T-helper 22 cell (primary cell): ENCODE data around the gene CTTN.

Experiments used
- DNase-seq: peaks from one replicate; pipeline ENCODE4 v3.0.0-alpha.2; 2020; ENCODE audit warnings: low read depth

CTTN gene

GRCh38 chr11:70473873-70474690, 75.8 kb downstream of the CTTN start:
- no peak for DNase-seq

GRCh38 chr11:70474710-70475109, 76.4 kb downstream of the CTTN start:
- no peak for DNase-seq

DNA sequence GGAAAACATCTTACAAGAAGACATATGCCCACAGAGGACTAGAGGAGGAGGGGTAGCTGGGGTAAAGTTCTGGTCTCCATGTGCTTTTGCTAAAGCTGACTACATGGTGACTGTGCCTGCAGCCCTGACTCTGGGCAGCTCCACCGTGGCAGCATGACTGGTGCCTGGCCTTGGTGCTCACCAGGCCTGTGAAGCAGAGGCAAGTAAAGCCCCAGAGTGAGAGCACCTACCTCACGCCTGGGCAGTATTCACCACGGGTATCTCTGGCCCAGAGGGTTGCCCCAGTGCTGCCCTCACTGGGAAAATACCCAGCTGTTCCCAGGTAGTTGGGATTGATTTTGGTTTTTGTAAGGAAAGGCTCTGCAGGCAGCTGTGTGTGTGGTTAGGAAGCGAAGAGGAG, 78.3 kb downstream of the CTTN start:
- DNase-seq: no peak

DNA sequence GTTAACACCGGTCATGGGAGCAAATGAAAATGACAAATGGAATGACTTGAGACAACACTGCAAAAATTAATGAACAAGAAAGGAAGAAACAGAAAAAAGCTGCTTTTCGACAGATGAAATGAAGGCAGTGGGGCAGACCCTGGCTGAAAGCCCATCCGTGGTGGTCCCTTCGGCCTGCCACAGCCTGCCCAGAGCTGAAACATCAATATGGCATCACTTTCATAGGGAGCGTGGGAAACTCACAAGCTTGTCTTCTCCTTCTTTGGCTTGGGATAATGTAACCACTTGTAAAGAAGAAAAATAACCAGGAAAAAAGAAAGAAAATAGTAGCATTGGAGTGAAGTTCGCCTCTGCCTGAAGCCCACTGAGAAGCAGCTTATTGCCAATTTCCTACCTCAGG, 78.8 kb downstream of the CTTN start:
- no peak for DNase-seq

GRCh38 chr11:70477609-70478008, 79.3 kb downstream of the CTTN start:
- DNase-seq: no peak

- DNase-seq: no peak
Observed at GRCh38 chr11:70478166-70478890, 80.0 kb downstream of the CTTN start.

DNA sequence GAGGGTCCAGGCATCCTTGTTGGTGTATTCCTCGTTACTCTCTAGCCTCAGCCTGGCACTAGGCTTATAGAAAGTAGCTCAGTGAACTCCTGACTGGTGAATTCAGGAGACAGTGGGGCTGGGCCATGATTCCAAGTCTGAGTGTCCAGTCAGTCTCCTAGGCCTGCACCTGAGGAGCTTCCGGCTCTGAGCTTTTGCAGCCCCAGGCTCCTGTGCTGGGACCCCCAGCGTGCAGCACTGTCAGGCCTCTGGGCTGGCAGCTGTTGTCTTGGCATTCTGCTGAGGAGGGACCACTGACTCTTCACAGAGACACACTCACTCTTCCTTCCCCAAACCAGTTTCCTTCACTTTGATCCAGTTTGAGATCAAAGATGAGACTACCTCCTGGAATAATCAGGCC, 82.4 kb downstream of the CTTN start:
- DNase-seq: no peak

DNA sequence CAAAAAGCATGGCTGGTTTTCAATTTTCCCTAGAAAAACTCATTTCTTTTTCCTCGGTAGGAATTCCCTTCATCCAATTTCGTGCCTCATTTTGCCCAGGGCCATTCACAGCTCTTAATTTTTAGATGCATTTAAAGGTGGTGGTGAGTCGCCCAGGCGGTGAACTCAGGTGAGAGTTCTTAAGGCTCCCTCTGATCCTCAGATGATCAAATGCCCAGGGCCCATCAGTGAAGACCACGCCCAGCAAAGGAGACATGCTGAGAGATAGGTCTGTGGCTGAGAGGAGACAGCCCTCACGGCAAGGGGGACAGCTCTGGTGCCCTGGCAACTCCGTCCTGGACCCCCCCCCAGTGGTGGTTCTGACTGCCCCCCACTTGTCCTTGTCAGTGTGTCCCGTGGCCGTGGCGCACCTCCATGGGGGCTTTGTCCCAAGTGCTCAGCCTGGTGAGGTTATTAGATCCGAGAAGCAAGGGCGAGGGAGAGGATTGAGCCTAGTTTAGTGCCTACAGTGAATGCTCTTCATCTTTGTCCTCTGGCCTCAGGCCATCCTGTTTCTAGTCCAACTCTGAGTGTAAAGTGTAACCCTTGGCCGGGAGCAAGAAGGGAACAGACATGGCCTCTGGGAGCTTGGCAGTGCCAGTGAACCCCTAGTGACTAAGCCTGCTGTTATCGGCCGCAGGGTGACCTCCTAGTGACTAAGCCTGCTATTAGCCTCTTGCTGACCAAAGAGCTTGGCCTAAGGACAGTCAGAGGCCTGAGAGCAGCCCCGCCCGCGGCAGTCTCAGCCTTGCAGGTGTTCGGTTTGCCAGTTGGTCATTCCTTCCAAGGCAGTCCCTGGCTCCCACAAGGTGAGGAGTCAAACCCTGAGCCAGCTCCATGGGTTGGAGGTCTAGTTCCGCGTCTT, 83.5 kb downstream of the CTTN start:
- no peak for DNase-seq

- DNase-seq: no peak
Observed at GRCh38 chr11:70482529-70482917, 84.2 kb downstream of the CTTN start.

- DNase-seq: no peak
Observed at GRCh38 chr11:70483077-70483861, 84.9 kb downstream of the CTTN start.

DNA sequence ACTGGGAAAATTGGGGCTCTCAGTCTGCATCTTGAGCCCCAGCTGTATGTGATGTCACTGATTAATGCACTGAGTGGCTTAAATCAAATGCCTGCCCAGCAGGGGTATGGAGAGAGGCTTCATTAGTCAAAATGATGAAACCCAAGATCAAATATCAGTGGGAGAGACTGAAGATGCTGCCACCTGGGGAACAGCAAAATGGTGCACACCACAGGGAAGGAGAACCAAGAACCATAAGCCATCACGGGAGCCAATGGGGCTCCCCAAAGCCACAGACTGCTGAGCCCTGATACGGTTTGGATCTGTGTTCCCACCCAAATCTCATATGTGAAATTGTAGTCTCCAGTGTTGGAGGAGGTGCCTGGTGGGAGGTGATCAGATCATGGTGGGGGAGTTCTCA, 85.6 kb downstream of the CTTN start:
- no peak for DNase-seq

DNA sequence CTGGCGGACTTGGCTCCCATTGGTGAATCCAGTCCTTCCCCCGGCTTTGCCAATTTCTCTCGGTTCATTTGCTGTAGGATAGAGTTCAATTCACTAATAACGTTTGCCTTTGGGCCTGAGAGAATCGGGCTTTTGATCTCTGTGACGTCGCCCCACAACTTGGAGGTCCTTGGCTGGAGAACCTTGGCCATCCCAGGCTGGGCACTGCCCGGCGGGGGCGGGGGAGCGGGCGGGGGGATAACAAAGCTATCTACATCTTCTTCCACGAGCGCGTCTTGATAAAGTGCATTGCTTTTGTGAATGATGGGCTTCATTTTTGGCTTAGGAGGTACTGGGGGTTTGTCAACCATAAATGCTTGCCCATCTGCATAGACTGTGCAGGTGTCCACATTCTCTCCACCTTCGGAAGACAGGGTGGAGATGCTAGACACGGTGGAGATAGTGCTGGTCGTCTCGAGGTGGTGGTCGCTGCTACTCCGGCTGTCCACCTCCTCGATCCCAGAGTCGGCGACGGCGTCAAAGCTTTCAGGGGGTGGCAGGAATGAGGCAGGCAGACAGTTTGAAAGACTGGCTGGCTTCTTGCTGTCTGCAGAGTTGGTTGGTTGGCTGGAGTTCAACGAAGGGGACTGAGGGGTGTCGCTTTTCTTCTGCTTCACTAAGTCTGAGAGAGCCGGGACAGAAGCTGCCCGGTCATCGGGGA, 87.1 kb downstream of the CTTN start:
- DNase-seq: no peak

DNA sequence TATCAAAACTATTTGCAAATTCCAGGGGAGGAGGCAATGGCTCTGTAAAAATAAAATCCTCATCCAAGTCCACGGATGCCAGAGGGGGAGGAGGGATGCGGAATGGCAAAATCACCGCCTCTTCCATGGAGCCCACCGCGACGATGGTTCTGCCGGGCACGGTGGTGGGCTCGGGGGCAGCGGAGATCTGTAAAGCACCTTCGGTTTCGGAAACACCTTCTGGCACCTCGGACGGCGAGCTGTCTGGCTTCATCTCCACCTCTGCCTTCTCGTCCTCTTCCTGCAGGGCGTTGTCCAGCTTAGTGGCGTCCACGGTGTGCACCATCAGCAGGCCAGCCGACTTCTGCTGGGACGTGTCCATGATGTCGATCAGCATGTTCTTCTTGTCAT, 87.7 kb downstream of the CTTN start:
- DNase-seq: no peak
